ENCODE data around the gene NME7.

The NME7 gene

GRCh38 chr1:169160845-169161495, 206.6 kb downstream of the NME7 start:
- DNase-seq (ENCODE audit: low read depth) = no peak

GRCh38 chr1:169156580-169156979, 211.0 kb downstream of the NME7 start:
- TF ChIP-seq CTCF (conservative IDR thresholded peaks at IDR 0.05; ENCODE audit: low read depth, low read length) = no peak
- DNase-seq (ENCODE audit: low read depth) = no peak
- H3K4me3 ChIP-seq (ENCODE audit: low read length) = no peak overlapping the region

More at GRCh38 chr1:169160845-169161495, 206.6 kb downstream of the NME7 start:
- no peak for TF ChIP-seq CTCF (conservative IDR thresholded peaks at IDR 0.05; ENCODE audit: low read depth, low read length)
- H3K4me3 ChIP-seq (ENCODE audit: low read length) = no peak overlapping the region

- TF ChIP-seq CTCF (conservative IDR thresholded peaks at IDR 0.05; ENCODE audit: low read depth, low read length) = no peak
Measured at GRCh38 chr1:169155675-169156074, 211.9 kb downstream of the NME7 start.

GRCh38 chr1:169151338-169151837, 216.2 kb downstream of the NME7 start:
- TF ChIP-seq CTCF (conservative IDR thresholded peaks at IDR 0.05; ENCODE audit: low read depth, low read length) = no peak
- no peak for DNase-seq (ENCODE audit: low read depth)
- H3K4me3 ChIP-seq (ENCODE audit: low read length) = no peak overlapping the region

More at GRCh38 chr1:169155675-169156074, 211.9 kb downstream of the NME7 start:
- H3K4me3 ChIP-seq (ENCODE audit: low read length) = no peak overlapping the region
- DNase-seq (ENCODE audit: low read depth) = no peak

GRCh38 chr1:169150641-169151337, 216.8 kb downstream of the NME7 start:
- TF ChIP-seq CTCF (conservative IDR thresholded peaks at IDR 0.05; ENCODE audit: low read depth, low read length) = no peak
- no peak overlapping the region for H3K4me3 ChIP-seq (ENCODE audit: low read length)
- DNase-seq (ENCODE audit: low read depth) = no peak

GRCh38 chr1:169149555-169150286, 217.9 kb downstream of the NME7 start:
- no peak for TF ChIP-seq CTCF (conservative IDR thresholded peaks at IDR 0.05; ENCODE audit: low read depth, low read length)
- H3K4me3 ChIP-seq (ENCODE audit: low read length) = no peak overlapping the region
- DNase-seq (ENCODE audit: low read depth) = no peak

Data from retinal pigment epithelial cell (primary cell).